GM10248 (cell line): ENCODE data around the gene TUNAR.

Experiments
- CTCF ChIA-PET: fragments of 300-600 bp; sonication (Branson Sonifier 250); formaldehyde crosslinking; extraction: SDS; loops from one replicate; lab custom pipeline; 2021; ENCODE audit warnings: antibody characterized with exemption; lab: Yijun Ruan, JAX
- POLR2A ChIA-PET: fragments of 350-650 bp; sonication (Branson Sonifier 250); formaldehyde crosslinking; extraction: SDS; loops from one replicate; lab custom pipeline; 2020; ENCODE audit warnings: antibody characterized with exemption; lab: Yijun Ruan, JAX
- DNase-seq: peaks from one replicate; pipeline ENCODE4 v3.0.0; 2012; ENCODE audit errors: extremely low spot score
- CTCF ChIP-seq: IDR thresholded peaks from 2 replicates; pipeline ENCODE4 v1.5.1; 2012; ENCODE audit warnings: mild to moderate bottlenecking, low read depth; ENCODE audit errors: extremely low read depth, missing control alignments, control extremely low read depth

TUNAR gene

GRCh38 chr14:95935228-95935822 is 58.7 kb downstream of the TUNAR start:
- ChIA-PET CTCF (interaction anchor here (1.6 kb wide), 1 partner anchor 12 kb away, joined by 4 read pairs; no protein-coding TSS in a partner anchor), POLR2A (no interaction called here)
- no peak for DNase-seq
- no peak for TF ChIP-seq CTCF

- CTCF ChIA-PET, result interaction anchor here (1.6 kb wide), 1 partner anchor 12 kb away, joined by 4 read pairs; no protein-coding TSS in a partner anchor
- TF ChIP-seq CTCF, result no peak
- no peak for DNase-seq
- POLR2A ChIA-PET, result no interaction called here
Measured at GRCh38 chr14:95936041-95936440, 59.4 kb downstream of the TUNAR start.

DNA sequence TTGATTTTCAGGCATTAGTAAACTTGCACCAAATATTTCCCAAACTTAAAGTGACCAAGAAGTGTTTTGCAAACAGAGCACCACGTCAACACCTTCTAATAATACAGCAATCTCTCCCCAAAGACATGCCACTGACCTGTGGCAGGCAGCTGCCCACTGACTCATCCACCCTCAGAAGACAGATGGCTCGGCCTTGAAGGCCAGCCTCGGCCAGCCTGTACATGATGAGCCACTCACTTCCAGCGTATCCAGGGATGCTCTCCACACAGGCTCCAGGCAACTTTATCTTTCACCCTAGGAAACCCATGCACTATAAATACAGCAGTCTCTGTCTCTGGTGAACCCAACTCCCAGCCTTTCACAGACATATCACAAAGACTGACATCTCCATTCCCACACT is 62.7 kb downstream of the TUNAR start:
- DNase-seq, result no peak
- no peak for TF ChIP-seq CTCF
- CTCF ChIA-PET, result interaction anchor here (1.1 to 1.5 kb wide), 2 partner anchors 9 to 56 kb away, joined by 3 read pairs; no protein-coding TSS in a partner anchor
- POLR2A ChIA-PET, result no interaction called here

DNA sequence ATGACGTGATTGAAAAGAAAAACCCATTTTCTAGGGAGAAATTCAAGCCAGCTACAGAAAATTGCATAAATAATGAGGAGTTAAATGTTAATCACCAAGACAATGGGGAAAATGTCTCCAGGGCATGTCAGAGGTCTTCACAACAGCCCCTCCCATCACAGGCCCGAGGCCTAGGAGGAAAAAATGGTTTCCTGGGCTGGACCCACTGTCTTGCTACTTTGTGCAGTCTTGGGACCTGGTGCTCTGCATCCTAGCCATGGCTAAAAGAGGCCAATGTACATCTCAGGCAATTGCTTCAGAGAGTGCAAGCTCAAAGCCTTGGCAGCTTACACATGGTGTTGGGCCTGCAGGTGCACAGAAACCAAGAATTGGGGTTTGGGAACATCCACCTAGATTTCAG is 65.3 kb downstream of the TUNAR start:
- no peak for DNase-seq
- ChIA-PET CTCF (no interaction called here), POLR2A (no interaction called here)
- no peak for TF ChIP-seq CTCF

- no peak for DNase-seq
- ChIA-PET CTCF (no interaction called here), POLR2A (no interaction called here)
- TF ChIP-seq CTCF, result no peak
Measured at GRCh38 chr14:95943699-95944098, 67.1 kb downstream of the TUNAR start.

DNA sequence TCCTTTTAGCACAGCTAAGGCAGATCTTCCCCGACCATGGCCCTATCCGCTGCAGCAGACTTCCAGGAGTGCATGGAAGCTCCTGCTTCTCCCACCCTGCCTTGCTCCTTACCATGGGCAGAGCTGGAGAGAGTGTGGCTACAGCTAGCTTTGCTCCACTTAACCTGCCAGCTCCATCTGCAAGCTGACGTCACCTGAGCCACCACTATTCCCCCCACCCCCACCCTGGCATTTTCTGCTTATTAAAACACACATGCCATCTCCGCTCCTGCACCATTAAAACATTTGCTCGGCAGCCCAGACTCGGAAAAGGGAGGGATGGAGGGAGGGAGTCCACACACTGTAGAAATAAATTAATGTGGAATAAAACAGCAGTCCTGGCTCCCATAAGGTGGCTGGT is 67.8 kb downstream of the TUNAR start:
- CTCF ChIA-PET, result interaction anchor here (0.8 kb wide), 1 partner anchor 30 kb away, joined by 4 read pairs; no protein-coding TSS in a partner anchor
- POLR2A ChIA-PET, result no interaction called here
- DNase-seq, result no peak
- TF ChIP-seq CTCF, result no peak
